Measurements from ENCODE around the gene WRNIP1.

GRCh38 chr6:2763876-2764540 lies 1.2 kb upstream of the WRNIP1 start:
- TF ChIP-seq POLR2A (IDR thresholded peaks at IDR 0.05) (no peak), CTCF (IDR thresholded peaks at IDR 0.05) (no peak)

Data from thyroid gland (tissue), 4 donors.